Esophagus squamous epithelium (tissue), 5 donors: Measurements from ENCODE around the gene TRIM17. TPM values are rescaled to one million over a fixed set of nuclear protein-coding genes. Genes with fewer than 3 reads are reported as not detected.

Experiments used
- DNase-seq: peaks from one replicate; lab custom pipeline; 2025; lab: John Stamatoyannopoulos, UW
- H3K27ac ChIP-seq, 4 donors: fragments of 200-600 bp; sonication (generic); one replicate each; pipeline ENCODE4 v1.5.1; 2016 to 2019; ENCODE audit warnings: mild to moderate bottlenecking in 1 of 4
- H3K27me3 ChIP-seq, 4 donors: fragments of 200-600 bp; sonication (generic); 1 replicate in 3 of 4; 2 replicates in 1 of 4; pipeline versions ENCODE4 v1.5.1 to v1.6.0; 2017 to 2021; ENCODE audit warnings: antibody characterized with exemption in 1 of 4
- H3K36me3 ChIP-seq, 3 donors: fragments of 200-600 bp; sonication (generic); one replicate each; pipeline ENCODE4 v1.5.1; 2016 to 2019
- H3K4me1 ChIP-seq, 3 donors: fragments of 200-600 bp; sonication (generic); one replicate each; pipeline ENCODE4 v1.5.1; 2017 to 2019
- H3K4me3 ChIP-seq, 4 donors: fragments of 200-600 bp; sonication (generic); 1 replicate in 3 of 4; 2 replicates in 1 of 4; pipeline ENCODE4 v1.5.1; 2016 to 2019; ENCODE audit warnings: mild to moderate bottlenecking in 2 of 4, moderate library complexity in 1 of 4
- H3K9me3 ChIP-seq, 3 donors: fragments of 200-600 bp; sonication (generic); one replicate each; pipeline ENCODE4 v1.5.1; 2016 to 2019
- CTCF ChIP-seq, 6 experiments: fragments of 450-650 bp in 4 of 6; fragments of 200-600 bp in 2 of 6; sonication (generic) in 2 of 6; IDR thresholded peaks; one replicate each; pipeline ENCODE4 v1.5.1; 2016 to 2019; ENCODE audit warnings: antibody characterized with exemption in 6 of 6, mild to moderate bottlenecking in 4 of 6, moderate library complexity in 4 of 6
- POLR2A ChIP-seq, 4 donors: fragments of 450-650 bp; IDR thresholded peaks; one replicate each; pipeline ENCODE4 v1.6.1; 2017; ENCODE audit warnings: antibody characterized with exemption in 4 of 4, mild to moderate bottlenecking in 4 of 4, moderate library complexity in 3 of 4
- WGBS, 2 donors: methylation state at CpG; one replicate each; pipeline ENCODE4 v1.1.5; 2018; 5-methylcytosine and 5-hydroxymethylcytosine counted together
- intact Hi-C: fragments of 100-400 bp; cut with DNase I; formaldehyde crosslinking; loops from one replicate; pipeline ENCODE4 v1.15.0; 2022
- total RNA-seq, 4 donors: library from RNA; depleted of rRNA; stranded (reverse); fragments of >200 nt; gene quantifications; one replicate each; pipeline ENCODE4 v1.1.0, GENCODE V29; 2016
- donor health status: DM: yes; HTN: yes; CAD: no.

The TRIM17 gene
- total RNA-seq, 4 donors from 2014 or later = 0.13 to 3.0 (median 0.99) TPM

GRCh38 chr1:228376651-228377631 is 39.7 kb downstream of the TRIM17 start:
- TF ChIP-seq POLR2A (IDR thresholded peaks at IDR 0.05) = no peak
- no peak for TF ChIP-seq CTCF (IDR thresholded peaks at IDR 0.05)
- Histone ChIP-seq H3K27ac (peak overlapping the region in 1 of 4 donors; percentile 66), H3K36me3 (no peaks in the 10 kb centered on the region), H3K4me3 (no peak overlapping the region), H3K4me1 (peaks cover 15 to 47% (median 20%) of the 10 kb centered on the region in 3 donors), H3K27me3 (peaks cover 0 to 17% (median 0%) of the 10 kb centered on the region in 4 donors), H3K9me3 (no peaks in the 10 kb centered on the region)
- intact Hi-C loops = no loop called here
- 85% methylated on average over 2 of the region's 31 CpGs; no CpG with 5 or more reads in 1 of the 2 donors for WGBS, 2 donors
- no peak for DNase-seq

GRCh38 chr1:228376262-228376628 is 40.4 kb downstream of the TRIM17 start:
- Histone ChIP-seq H3K4me3 (no peak overlapping the region), H3K27ac (peak overlapping the region in 2 of 4 donors; percentile 24 to 66), H3K27me3 (peaks cover 0 to 17% (median 0%) of the 10 kb centered on the region in 4 donors), H3K36me3 (no peaks in the 10 kb centered on the region), H3K9me3 (no peaks in the 10 kb centered on the region), H3K4me1 (peaks cover 15 to 54% (median 20%) of the 10 kb centered on the region in 3 donors)
- intact Hi-C loops = no loop called here
- 43 to 96% methylated on average over 1 to 2 of the region's 3 CpGs for WGBS, 2 donors
- TF ChIP-seq POLR2A (IDR thresholded peaks at IDR 0.05) (no peak), CTCF (IDR thresholded peaks at IDR 0.05) (no peak)
- no peak for DNase-seq

GRCh38 chr1:228375578-228376261 is 40.9 kb downstream of the TRIM17 start:
- no peaks in the 10 kb centered on the region for H3K9me3 ChIP-seq
- peak overlapping the region; percentile 15 to 89 (median 72) for H3K27ac ChIP-seq
- H3K4me1 ChIP-seq = peaks cover 15 to 58% (median 20%) of the 10 kb centered on the region in 3 donors
- intact Hi-C loops = no loop called here
- WGBS, 2 donors = 86 to 88% methylated on average over 4 to 10 of the region's 22 CpGs
- no peak overlapping the region for H3K4me3 ChIP-seq
- no peaks in the 10 kb centered on the region for H3K36me3 ChIP-seq
- TF ChIP-seq POLR2A (IDR thresholded peaks at IDR 0.05) (no peak), CTCF (IDR thresholded peaks at IDR 0.05) (no peak)
- DNase-seq = no peak
- peaks cover 0 to 17% (median 0%) of the 10 kb centered on the region in 4 donors for H3K27me3 ChIP-seq

- Histone ChIP-seq H3K9me3 (no peaks in the 10 kb centered on the region), H3K36me3 (no peaks in the 10 kb centered on the region), H3K4me1 (peaks cover 15 to 58% (median 20%) of the 10 kb centered on the region in 3 donors), H3K27ac (peak overlapping the region; percentile 15 to 89 (median 72)), H3K27me3 (peaks cover 0 to 14% (median 0%) of the 10 kb centered on the region in 4 donors), H3K4me3 (no peak overlapping the region)
- 50% methylated on average over 14 of the region's 25 CpGs; no CpG with 5 or more reads in 1 of the 2 donors for WGBS, 2 donors
- TF ChIP-seq CTCF (IDR thresholded peaks at IDR 0.05) (no peak), POLR2A (IDR thresholded peaks at IDR 0.05) (no peak)
- intact Hi-C loops = no loop called here
- no peak for DNase-seq
Observed at GRCh38 chr1:228374711-228375577, 41.7 kb downstream of the TRIM17 start.
